H1 (cell line): Measurements from ENCODE around the gene OR5B21. TPM values are rescaled to one million over a fixed set of nuclear protein-coding genes. Genes with fewer than 3 reads are reported as not detected.

Experiments used
- CTCF ChIA-PET: fragments of 300-600 bp; sonication (Branson Sonifier 250); formaldehyde crosslinking; loops from one replicate; lab custom pipeline; 2021; ENCODE audit not compliant: partially characterized antibody; lab: Charles Lee
- POLR2A ChIA-PET: fragments of 300-600 bp; sonication (Branson Sonifier 250); formaldehyde crosslinking; loops from one replicate; lab custom pipeline; 2021; ENCODE audit warnings: inconsistent platforms; ENCODE audit not compliant: partially characterized antibody; lab: Charles Lee
- DNase-seq, 2 experiments: peaks; one replicate each; pipeline versions ENCODE4 v3.0.0 to v3.0.0-alpha.2; 2010 to 2022; ENCODE audit warnings: low spot score in 2 of 2, low read depth in 1 of 2, mixed read lengths in 1 of 2
- FAIRE-seq: peaks from 2 replicates; lab custom pipeline; 2011; peaks lifted over from hg19 to GRCh38; lab: Jason Lieb, UNC
- H2AFZ ChIP-seq: 2 replicates; pipeline ENCODE4 v1.8.1; 2012; ENCODE audit warnings: low read length, inconsistent platforms
- H2AK5ac ChIP-seq: 2 replicates; pipeline ENCODE4 v1.6.1; 2013; ENCODE audit warnings: low read depth, low read length
- H2BK120ac ChIP-seq: replicated peaks from 2 replicates; pipeline ENCODE3; 2013; ENCODE audit warnings: low read depth, low read length, inconsistent platforms
- H2BK12ac ChIP-seq: 2 replicates; pipeline ENCODE4 v1.6.1; 2013; ENCODE audit warnings: low read depth, low read length
- H2BK15ac ChIP-seq: 2 replicates; pipeline ENCODE4 v1.6.1; 2013; ENCODE audit warnings: low read length
- H2BK20ac ChIP-seq: 2 replicates; pipeline ENCODE4 v1.6.1; 2013; ENCODE audit warnings: low read length
- H2BK5ac ChIP-seq: 2 replicates; pipeline ENCODE4 v1.6.1; 2013; ENCODE audit warnings: low read depth, low read length
- H3K14ac ChIP-seq: 2 replicates; pipeline ENCODE4 v1.6.1; 2013; ENCODE audit warnings: inconsistent platforms; ENCODE audit not compliant: insufficient read length
- H3K18ac ChIP-seq: 2 replicates; pipeline ENCODE4 v1.6.1; 2013; ENCODE audit warnings: low read length; ENCODE audit errors: extremely low read depth
- H3K23ac ChIP-seq: 2 replicates; pipeline ENCODE4 v1.6.1; 2013; ENCODE audit warnings: inconsistent platforms; ENCODE audit not compliant: insufficient read length
- H3K23me2 ChIP-seq: 2 replicates; pipeline ENCODE4 v1.6.1; 2013; ENCODE audit warnings: low read depth, low read length
- H3K27ac ChIP-seq: 2 replicates; pipeline ENCODE4 v1.6.1; 2011; ENCODE audit warnings: low read depth, low read length, inconsistent platforms
- H3K27me3 ChIP-seq, 4 experiments: replicated peaks in 1 of 4; 1 replicate in 1 of 4; 2 replicates in 3 of 4; pipeline versions ENCODE4 v1.6.1 to v1.8.1; 2011 to 2013; ENCODE audit warnings: low read length in 3 of 4, mild to moderate bottlenecking in 3 of 4, inconsistent platforms in 2 of 4, mixed read lengths in 2 of 4, moderate library complexity in 1 of 4; ENCODE audit not compliant: control insufficient read depth in 3 of 4, insufficient read depth in 3 of 4; ENCODE audit errors: extremely low read depth in 1 of 4
- H3K36me3 ChIP-seq, 4 experiments: 2 replicates each; pipeline versions ENCODE4 v1.6.1 to v1.8.1; 2011 to 2013; ENCODE audit warnings: mild to moderate bottlenecking in 4 of 4, low read length in 3 of 4, moderate library complexity in 2 of 4, control low read depth in 1 of 4, inconsistent platforms in 1 of 4; ENCODE audit not compliant: insufficient read depth in 4 of 4, control insufficient read depth in 2 of 4
- H3K4ac ChIP-seq: replicated peaks from 2 replicates; pipeline ENCODE3; 2013; ENCODE audit warnings: low read length, low read depth, mixed read lengths, inconsistent platforms; ENCODE audit not compliant: insufficient read length
- H3K4me1 ChIP-seq, 4 experiments: replicated peaks in 1 of 4; 1 replicate in 1 of 4; 2 replicates in 3 of 4; pipeline versions ENCODE4 v1.6.1 to v1.8.1; 2011 to 2013; ENCODE audit warnings: low read length in 3 of 4, inconsistent platforms in 2 of 4, mixed read lengths in 1 of 4; ENCODE audit not compliant: insufficient read depth in 4 of 4, control insufficient read depth in 3 of 4
- H3K4me2 ChIP-seq, 2 experiments: 2 replicates each; pipeline versions ENCODE4 v1.6.1 to v1.8.1; 2011 to 2013; ENCODE audit warnings: low read depth in 2 of 2, low read length in 2 of 2, control low read depth in 1 of 2, inconsistent platforms in 1 of 2, mild to moderate bottlenecking in 1 of 2; ENCODE audit not compliant: insufficient read depth in 1 of 2
- H3K4me3 ChIP-seq, 4 experiments: fragments of 200-600, 300-600 bp in 1 of 4; sonication (generic), shearing (Covaris generic), sonication (Bioruptor Twin) in 1 of 4; 2 replicates each; pipeline versions ENCODE4 v1.5.1 to v1.8.1; 2011 to 2016; ENCODE audit warnings: low read length in 4 of 4, low read depth in 3 of 4, control low read depth in 2 of 4, inconsistent platforms in 2 of 4, mild to moderate bottlenecking in 2 of 4, mixed read lengths in 1 of 4, moderate library complexity in 1 of 4; ENCODE audit not compliant: insufficient read depth in 2 of 4; ENCODE audit errors: extremely low read depth in 1 of 4
- H3K56ac ChIP-seq: replicated peaks from 2 replicates; pipeline ENCODE3; 2013; ENCODE audit warnings: low read depth, mild to moderate bottlenecking, mixed read lengths, low read length, inconsistent platforms; ENCODE audit not compliant: insufficient read length
- H3K79me1 ChIP-seq: 2 replicates; pipeline ENCODE4 v1.6.1; 2013; ENCODE audit warnings: low read depth, low read length, control low read depth
- H3K79me2 ChIP-seq, 2 experiments: 2 replicates each; pipeline versions ENCODE4 v1.6.1 to v1.8.1; 2012 to 2013; ENCODE audit warnings: low read length in 2 of 2, mild to moderate bottlenecking in 2 of 2, inconsistent platforms in 1 of 2; ENCODE audit not compliant: insufficient read depth in 2 of 2, control insufficient read depth in 1 of 2
- H3K9ac ChIP-seq, 4 experiments: replicated peaks in 1 of 4; 1 replicate in 1 of 4; 2 replicates in 3 of 4; pipeline versions ENCODE4 v1.6.1 to v1.8.1; 2011 to 2013; ENCODE audit warnings: low read depth in 3 of 4, low read length in 3 of 4, control low read depth in 2 of 4, mild to moderate bottlenecking in 2 of 4, moderate library complexity in 2 of 4, inconsistent platforms in 1 of 4; ENCODE audit errors: extremely low read depth in 1 of 4
- H3K9me3 ChIP-seq, 2 experiments: 2 replicates each; pipeline versions ENCODE4 v1.6.1 to v1.8.1; 2012 to 2013; ENCODE audit warnings: mild to moderate bottlenecking in 2 of 2, moderate library complexity in 2 of 2, control low read depth in 1 of 2, inconsistent platforms in 1 of 2, low read depth in 1 of 2, low read length in 1 of 2, mixed read lengths in 1 of 2; ENCODE audit not compliant: insufficient read depth in 2 of 2
- H4K20me1 ChIP-seq, 2 experiments: replicated peaks in 1 of 2; 2 replicates each; pipeline versions ENCODE3 to v1.8.1; 2011 to 2013; ENCODE audit warnings: inconsistent platforms in 2 of 2, low read length in 2 of 2, mild to moderate bottlenecking in 1 of 2; ENCODE audit not compliant: insufficient read depth in 2 of 2, control insufficient read depth in 1 of 2
- H4K5ac ChIP-seq: 2 replicates; pipeline ENCODE4 v1.6.1; 2013; ENCODE audit warnings: low read length, low read depth, mixed read lengths, inconsistent platforms; ENCODE audit not compliant: insufficient read length
- H4K8ac ChIP-seq: 2 replicates; pipeline ENCODE4 v1.8.0; 2013; ENCODE audit warnings: mild to moderate bottlenecking, moderate library complexity, low read length, inconsistent platforms; ENCODE audit not compliant: insufficient read depth; ENCODE audit errors: extremely low read depth
- H4K91ac ChIP-seq: replicated peaks from 2 replicates; pipeline ENCODE3; 2013; ENCODE audit warnings: low read length, mixed read lengths, inconsistent platforms; ENCODE audit not compliant: insufficient read length
- BRCA1 ChIP-seq: IDR thresholded peaks from 2 replicates; pipeline ENCODE4 v1.6.1; 2012; ENCODE audit warnings: low read depth, low read length, improper control_type of control experiment
- CBX8 ChIP-seq: fragments of 300-800, 300-1000 bp; sonication (generic); IDR thresholded peaks from 2 replicates; pipeline ENCODE4 v1.7.1; 2016; ENCODE audit warnings: low read depth, low read length, borderline replicate concordance
- CHD1 ChIP-seq: IDR thresholded peaks from 2 replicates; pipeline ENCODE4 v1.6.1; 2012; ENCODE audit warnings: low read depth, low read length, improper control_type of control experiment
- CHD2 ChIP-seq: IDR thresholded peaks from 2 replicates; pipeline ENCODE4 v1.6.1; 2012; ENCODE audit warnings: low read length, improper control_type of control experiment
- EGR1 ChIP-seq: IDR thresholded peaks from 2 replicates; pipeline ENCODE4 v1.6.1; 2011; ENCODE audit warnings: low read depth, low read length, borderline replicate concordance
- EZH2 ChIP-seq: fragments of 200-600 bp; sonication (generic); IDR thresholded peaks from 2 replicates; pipeline ENCODE4 v1.7.1; 2012; ENCODE audit warnings: low read depth, mild to moderate bottlenecking, moderate library complexity, low read length, inconsistent platforms; ENCODE audit not compliant: severe bottlenecking
- KDM1A ChIP-seq: fragments of 200-600, 300-600 bp; sonication (generic); IDR thresholded peaks from 2 replicates; pipeline ENCODE4 v1.7.1; 2016; ENCODE audit warnings: mild to moderate bottlenecking, low read length, borderline replicate concordance
- POLR2A ChIP-seq, 2 experiments: IDR thresholded peaks; 1 replicate in 1 of 2; 2 replicates in 1 of 2; pipeline ENCODE4 v1.6.1; 2011; ENCODE audit warnings: low read depth in 2 of 2, low read length in 2 of 2, mild to moderate bottlenecking in 2 of 2; ENCODE audit errors: control extremely low read depth in 1 of 2
- RXRA ChIP-seq: IDR thresholded peaks from 2 replicates; pipeline ENCODE4 v1.6.1; 2011; ENCODE audit warnings: low read depth, mild to moderate bottlenecking, low read length, moderate library complexity; ENCODE audit not compliant: insufficient read depth
- SIRT6 ChIP-seq: IDR thresholded peaks from one replicate; pipeline ENCODE4 v1.7.1; 2012; ENCODE audit warnings: low read length, inconsistent platforms
- polyA plus RNA-seq, 7 experiments: library from polyadenylated mRNA; depleted of rRNA in 3 of 7; stranded (reverse) in 5 of 7; unstranded in 2 of 7; fragments of >200 nt in 5 of 7; fragments of 200-250 nt in 2 of 7; gene quantifications; 1 replicate in 5 of 7; 2 replicates in 1 of 7; 4 replicates in 1 of 7; pipeline versions ENCODE4 v1.2.1 to v1.2.3, GENCODE V29; 2011 to 2013; ENCODE audit warnings: missing spikeins in 2 of 7, mixed read lengths in 2 of 7
- total RNA-seq: library from RNA; stranded (reverse); fragmentation: NEBNext Ultra II Directional; extraction: Animal tissue kit (Norgen Biotek cat#: 25700); gene quantifications from 2 replicates; pipeline ENCODE4 v1.2.1, GENCODE V29; 2021
- TF ChIP-seq, protein P1 (sequence below): IDR thresholded peaks from 2 replicates; pipeline ENCODE4 v1.6.1; 2012; ENCODE audit warnings: low read length, inconsistent platforms
- TF ChIP-seq, protein P2 (sequence below), 3 experiments: IDR thresholded peaks; 1 replicate in 2 of 3; 2 replicates in 1 of 3; pipeline versions ENCODE4 v1.5.1 to v1.6.1; 2011; ENCODE audit warnings: low read length in 3 of 3, mild to moderate bottlenecking in 3 of 3, inconsistent platforms in 2 of 3, low read depth in 1 of 3, moderate library complexity in 1 of 3; ENCODE audit not compliant: insufficient read depth in 1 of 3; ENCODE audit errors: control extremely low read depth in 1 of 3

Gene OR5B21
- total and polyA plus RNA-seq, 2 of the 8 experiments (the other 6 are each of a cell fraction or from before 2014, with no cell fraction given), result not detected

DNA sequence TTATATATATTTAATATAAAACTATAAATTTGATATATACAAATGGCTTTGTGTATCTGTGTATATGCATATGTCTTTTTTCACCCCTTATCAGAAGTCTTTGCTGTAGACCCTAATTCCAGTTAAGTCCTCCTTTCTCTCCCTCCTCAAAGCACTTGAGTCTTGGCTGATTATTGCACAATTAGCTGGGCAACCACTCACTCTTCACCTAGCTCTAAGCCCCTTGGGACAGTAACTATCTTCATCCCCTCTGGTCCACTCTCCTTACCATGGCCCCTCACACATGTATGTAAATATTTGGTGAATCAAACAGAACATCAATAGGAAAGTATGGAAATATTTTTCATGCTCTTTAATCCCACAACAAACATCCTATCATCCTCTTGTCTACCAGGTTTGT lies 909 bp upstream of the OR5B21 start:
- Histone ChIP-seq H2AK5ac (no peak overlapping the region), H4K8ac (no peak overlapping the region), H2BK120ac (no peak overlapping the region), H3K23me2 (no peaks in the 10 kb centered on the region), H2BK12ac (no peak overlapping the region), H3K79me1 (no peaks in the 10 kb centered on the region), H3K4me1 (no peaks in the 10 kb centered on the region), H3K36me3 (no peaks in the 10 kb centered on the region), H4K20me1 (no peaks in the 10 kb centered on the region), H3K4me3 (no peak overlapping the region), H3K27ac (no peak overlapping the region), H4K5ac (no peak overlapping the region), H3K9me3 (no peaks in the 10 kb centered on the region), H3K14ac (no peak overlapping the region), H2BK20ac (no peak overlapping the region), H2AFZ (no peak overlapping the region), H2BK15ac (no peak overlapping the region), H3K9ac (no peak overlapping the region), H3K18ac (no peak overlapping the region), H3K79me2 (no peaks in the 10 kb centered on the region), H3K56ac (no peak overlapping the region), H3K27me3 (no peaks in the 10 kb centered on the region), H3K4ac (no peak overlapping the region), H3K4me2 (no peak overlapping the region), H4K91ac (no peak overlapping the region), H2BK5ac (no peak overlapping the region), H3K23ac (no peak overlapping the region)
- ChIA-PET POLR2A (interaction anchor here (0.6 kb wide), 1 partner anchor 706 kb away, joined by 3 read pairs; no protein-coding TSS in a partner anchor), CTCF (interaction anchor here (1.3 kb wide), 2 partner anchors 9 to 15 kb away, joined by 5 to 6 read pairs; no protein-coding TSS in a partner anchor)
- DNase-seq (no peak), FAIRE-seq (no peak)
- TF ChIP-seq CHD2 (no peak), BRCA1 (no peak), EZH2 (no peak), EGR1 (no peak), KDM1A (no peak), POLR2A (IDR thresholded peaks at IDR 0.05; ENCODE audit: control extremely low read depth in 1 of 2, low read depth in 2 of 2, low read length in 2 of 2) (no peak), RXRA (no peak), CHD1 (no peak), CBX8 (no peak), SIRT6 (no peak)
- TF ChIP-seq, protein P1, sequence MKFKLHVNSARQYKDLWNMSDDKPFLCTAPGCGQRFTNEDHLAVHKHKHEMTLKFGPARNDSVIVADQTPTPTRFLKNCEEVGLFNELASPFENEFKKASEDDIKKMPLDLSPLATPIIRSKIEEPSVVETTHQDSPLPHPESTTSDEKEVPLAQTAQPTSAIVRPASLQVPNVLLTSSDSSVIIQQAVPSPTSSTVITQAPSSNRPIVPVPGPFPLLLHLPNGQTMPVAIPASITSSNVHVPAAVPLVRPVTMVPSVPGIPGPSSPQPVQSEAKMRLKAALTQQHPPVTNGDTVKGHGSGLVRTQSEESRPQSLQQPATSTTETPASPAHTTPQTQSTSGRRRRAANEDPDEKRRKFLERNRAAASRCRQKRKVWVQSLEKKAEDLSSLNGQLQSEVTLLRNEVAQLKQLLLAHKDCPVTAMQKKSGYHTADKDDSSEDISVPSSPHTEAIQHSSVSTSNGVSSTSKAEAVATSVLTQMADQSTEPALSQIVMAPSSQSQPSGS, result no peak
- TF ChIP-seq, protein P2, sequence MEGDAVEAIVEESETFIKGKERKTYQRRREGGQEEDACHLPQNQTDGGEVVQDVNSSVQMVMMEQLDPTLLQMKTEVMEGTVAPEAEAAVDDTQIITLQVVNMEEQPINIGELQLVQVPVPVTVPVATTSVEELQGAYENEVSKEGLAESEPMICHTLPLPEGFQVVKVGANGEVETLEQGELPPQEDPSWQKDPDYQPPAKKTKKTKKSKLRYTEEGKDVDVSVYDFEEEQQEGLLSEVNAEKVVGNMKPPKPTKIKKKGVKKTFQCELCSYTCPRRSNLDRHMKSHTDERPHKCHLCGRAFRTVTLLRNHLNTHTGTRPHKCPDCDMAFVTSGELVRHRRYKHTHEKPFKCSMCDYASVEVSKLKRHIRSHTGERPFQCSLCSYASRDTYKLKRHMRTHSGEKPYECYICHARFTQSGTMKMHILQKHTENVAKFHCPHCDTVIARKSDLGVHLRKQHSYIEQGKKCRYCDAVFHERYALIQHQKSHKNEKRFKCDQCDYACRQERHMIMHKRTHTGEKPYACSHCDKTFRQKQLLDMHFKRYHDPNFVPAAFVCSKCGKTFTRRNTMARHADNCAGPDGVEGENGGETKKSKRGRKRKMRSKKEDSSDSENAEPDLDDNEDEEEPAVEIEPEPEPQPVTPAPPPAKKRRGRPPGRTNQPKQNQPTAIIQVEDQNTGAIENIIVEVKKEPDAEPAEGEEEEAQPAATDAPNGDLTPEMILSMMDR (IDR thresholded peaks at IDR 0.05; ENCODE audit: control extremely low read depth in 1 of 3, insufficient read depth in 1 of 3, low read depth in 1 of 3, low read length in 3 of 3), result no peak
